Stimulated activated CD4-positive, alpha-beta T cell treated with anti-CD3 and anti-CD28 coated beads, Interleukin-4, amount 100 ng/mL, for 4 hours (primary cell): ENCODE measurements around the gene KRTAP5-4.
A peak's percentile ranks its signal among the peaks of the same experiment; 100 is the strongest.
"Not testable (repeated sequence)": the region's sequence is repeated elsewhere in the genome, so short reads cannot be mapped to it uniquely, and the experiment has no call there.

ENCODE experiments used
- DNase-seq, 2 experiments: peaks; one replicate each; pipeline ENCODE4 v3.0.0-alpha.2; 2020

The KRTAP5-4 gene

GRCh38 chr11:1598406-1598805 is 23.5 kb downstream of the KRTAP5-4 start:
- not testable (repeated sequence) for DNase-seq

GRCh38 chr11:1597994-1598380 is 24.0 kb downstream of the KRTAP5-4 start, which contains the start of gene KRTAP5-2:
Gene KRTAP5-2, minus strand, starts transcription at chr11:1598294. Its CDS starts 44 bp downstream, at chr11:1598250.
- no peak for DNase-seq

- DNase-seq, result no peak
These were observed 24.5 kb downstream of the KRTAP5-4 start for GRCh38 chr11:1597331-1597993.

GRCh38 chr11:1596576-1597121 is 25.3 kb downstream of the KRTAP5-4 start:
- DNase-seq, result not testable (repeated sequence)

GRCh38 chr11:1595994-1596575 is 25.9 kb downstream of the KRTAP5-4 start:
- not testable (repeated sequence) for DNase-seq

GRCh38 chr11:1592628-1593027 is 29.3 kb downstream of the KRTAP5-4 start:
- DNase-seq, result no peak

GRCh38 chr11:1589996-1590395 is 31.9 kb downstream of the KRTAP5-4 start:
- DNase-seq, result no peak

- not testable (repeated sequence) for DNase-seq
These were observed 32.6 kb downstream of the KRTAP5-4 start for GRCh38 chr11:1589191-1589963.

GRCh38 chr11:1586699-1587098 is 35.2 kb downstream of the KRTAP5-4 start:
- no peak for DNase-seq

GRCh38 chr11:1584661-1585370 is 37.1 kb downstream of the KRTAP5-4 start, which contains the start of gene KRTAP5-1:
Gene KRTAP5-1, minus strand, starts transcription at chr11:1585283. Its CDS starts 34 bp downstream, at chr11:1585249.
- not testable (repeated sequence) for DNase-seq

GRCh38 chr11:1582909-1583308 is 39.0 kb downstream of the KRTAP5-4 start:
- DNase-seq, result not testable (repeated sequence)

GRCh38 chr11:1581976-1582375 is 40.0 kb downstream of the KRTAP5-4 start:
- no peak for DNase-seq

- DNase-seq, result no peak
These were observed 45.1 kb downstream of the KRTAP5-4 start for GRCh38 chr11:1576825-1577224.

- not testable (repeated sequence) for DNase-seq
These were observed 46.2 kb downstream of the KRTAP5-4 start for GRCh38 chr11:1575756-1576155.

GRCh38 chr11:1574933-1575242 is 47.0 kb downstream of the KRTAP5-4 start:
- no peak for DNase-seq

- DNase-seq, result peak; percentile 44 to 57
These were observed 47.6 kb downstream of the KRTAP5-4 start for GRCh38 chr11:1574238-1574932.

GRCh38 chr11:1573903-1574237 is 48.1 kb downstream of the KRTAP5-4 start:
- no peak for DNase-seq

GRCh38 chr11:1573077-1573902 is 48.6 kb downstream of the KRTAP5-4 start:
- peak; percentile 21 to 25 for DNase-seq

- DNase-seq, result peak; percentile 92 to 94
These were observed 49.5 kb downstream of the KRTAP5-4 start, which contains the start of gene DUSP8 for GRCh38 chr11:1572197-1573076. Gene DUSP8, minus strand, starts transcription at chr11:1572271. Its CDS starts 6,445 bp downstream, at chr11:1565826.

- DNase-seq, result no peak
These were observed 50.2 kb downstream of the KRTAP5-4 start for GRCh38 chr11:1571760-1572196.
